Middle frontal gyrus (tissue), 1 donor: ENCODE data around the gene COX10.
"Not testable (repeated sequence)": the region's sequence is repeated elsewhere in the genome, so short reads cannot be mapped to it uniquely, and the experiment has no call there.

Experiments
- DNase-seq: peaks from one replicate; pipeline ENCODE4 v3.0.0-alpha.2; 2015; ENCODE audit warnings: low spot score; ENCODE audit errors: extremely low spot score

COX10 gene

DNA sequence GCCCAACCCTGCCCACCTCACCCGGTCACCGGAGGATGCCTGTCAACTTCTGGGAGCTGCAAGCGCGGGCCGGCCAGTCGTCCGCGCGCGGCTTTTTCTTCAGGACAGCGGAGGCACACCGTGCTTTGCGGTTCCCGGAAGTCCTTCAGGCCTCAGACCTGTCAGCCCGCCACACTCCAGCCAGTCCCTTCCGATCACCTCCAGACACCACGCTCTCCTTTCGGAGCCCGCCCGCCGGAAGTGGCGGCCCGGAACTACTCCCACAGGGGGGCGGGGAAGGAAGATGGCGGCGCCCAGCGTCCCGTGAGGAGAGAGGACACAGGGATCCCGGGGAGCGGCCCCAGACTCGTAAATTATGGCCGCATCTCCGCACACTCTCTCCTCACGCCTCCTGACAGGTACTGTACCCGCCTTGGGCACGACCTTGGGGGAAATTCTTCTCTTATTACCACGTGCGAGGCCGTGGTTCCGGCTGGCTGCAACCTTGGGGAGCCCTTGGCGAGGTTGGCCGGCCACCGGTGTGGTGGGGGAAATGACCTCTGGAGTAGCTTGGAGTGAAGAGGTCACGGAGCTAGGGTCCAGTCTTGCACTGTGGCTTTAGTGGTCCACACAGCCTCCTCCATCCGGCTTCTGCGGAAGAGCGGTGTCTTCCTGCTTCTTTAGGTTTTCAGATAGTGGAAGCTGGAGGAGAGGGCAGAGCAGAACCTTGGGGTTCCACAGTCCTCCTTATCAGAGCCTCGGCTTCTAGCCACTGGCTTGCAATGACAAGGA lies at the start of gene COX10:
Gene COX10, plus strand, starts transcription at position 254 of the 771 bp plus-strand sequence. Its CDS starts 102 bp downstream, at position 356.
- peak; percentile 80 for DNase-seq

GRCh38 chr17:14021651-14022294 lies 47.5 kb upstream of the COX10 start:
- not testable (repeated sequence) for DNase-seq

DNA sequence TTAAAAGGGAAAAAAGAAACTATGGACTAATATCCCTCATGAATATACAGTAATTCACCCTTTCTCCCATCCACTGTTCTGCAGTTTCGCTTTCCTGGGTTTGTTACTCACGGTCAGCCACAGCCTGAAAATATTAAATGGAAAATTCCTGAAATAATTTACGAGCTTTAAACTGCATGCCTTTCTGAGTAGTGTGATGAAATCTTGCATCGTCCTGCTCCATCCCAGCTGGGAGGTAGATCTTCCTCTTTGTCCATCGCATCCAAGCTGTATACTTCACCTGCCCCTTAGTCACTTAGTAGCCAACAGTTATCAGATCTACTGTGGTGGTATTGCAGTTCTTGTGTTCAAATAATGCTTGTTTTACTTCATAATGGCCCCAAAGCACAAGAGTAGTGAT lies 39.5 kb upstream of the COX10 start:
- not testable (repeated sequence) for DNase-seq

- DNase-seq, result no peak
Measured at GRCh38 chr17:14032234-14032633, 37.1 kb upstream of the COX10 start.

DNA sequence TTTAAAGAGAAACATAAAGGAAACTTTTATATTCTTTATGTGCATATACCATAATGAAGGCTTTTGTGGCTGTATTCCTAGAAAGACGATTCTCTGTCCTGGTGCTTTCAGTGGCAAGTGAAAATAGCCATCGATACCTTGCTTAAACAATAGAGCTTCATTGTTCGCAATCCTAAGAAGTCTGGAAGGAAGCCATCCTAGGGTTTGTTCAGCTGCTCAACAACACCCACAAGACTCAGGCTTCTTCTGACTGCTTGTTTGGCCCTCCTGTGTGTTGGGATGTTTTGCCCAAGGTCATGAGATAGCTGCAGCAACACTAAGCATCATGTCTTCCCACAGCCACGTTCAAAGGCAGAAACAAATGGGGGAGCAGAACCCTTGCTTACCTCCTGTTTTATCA lies 36.1 kb upstream of the COX10 start:
- no peak for DNase-seq

- DNase-seq, result no peak
Measured at GRCh38 chr17:14037453-14037852, 31.9 kb upstream of the COX10 start.

DNA sequence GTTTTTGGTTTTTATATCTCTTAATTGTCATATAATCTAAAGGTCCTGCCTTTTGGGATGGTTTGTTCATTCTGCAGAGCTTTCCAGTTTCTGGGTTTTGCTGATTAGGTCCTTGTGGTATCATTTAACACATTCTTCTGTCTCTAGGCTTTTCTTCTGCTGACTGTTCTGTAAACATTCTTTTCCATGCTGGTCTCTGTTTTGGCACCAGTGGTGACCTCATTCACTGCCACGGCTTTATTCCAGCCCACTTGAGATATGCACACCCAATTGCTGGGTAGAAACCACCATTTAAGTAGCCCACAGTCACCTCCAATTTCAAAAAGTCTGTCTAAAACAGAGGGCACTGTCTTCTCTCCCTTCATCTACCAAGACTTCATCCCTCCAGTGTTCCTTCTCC lies 31.1 kb upstream of the COX10 start:
- DNase-seq, result no peak

DNA sequence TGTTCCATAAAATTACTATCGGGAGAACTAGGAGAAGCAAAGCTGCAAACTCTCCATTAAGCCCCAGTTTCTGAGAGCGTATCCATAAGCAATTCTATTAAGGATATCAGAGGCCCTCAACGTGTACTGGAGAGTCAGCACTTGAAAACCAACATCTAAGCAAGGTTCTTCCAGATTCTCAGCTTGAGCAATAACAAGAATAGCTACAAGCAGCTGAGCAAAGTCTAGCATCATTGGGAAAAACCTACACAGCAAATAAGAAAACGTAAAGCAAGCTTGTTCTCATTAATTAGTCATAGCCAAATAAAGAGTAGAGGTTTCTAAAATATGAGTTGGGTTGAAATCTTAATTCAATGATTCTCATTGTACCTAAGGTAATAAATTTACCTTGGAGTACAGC lies 26.9 kb upstream of the COX10 start:
- no peak for DNase-seq

DNA sequence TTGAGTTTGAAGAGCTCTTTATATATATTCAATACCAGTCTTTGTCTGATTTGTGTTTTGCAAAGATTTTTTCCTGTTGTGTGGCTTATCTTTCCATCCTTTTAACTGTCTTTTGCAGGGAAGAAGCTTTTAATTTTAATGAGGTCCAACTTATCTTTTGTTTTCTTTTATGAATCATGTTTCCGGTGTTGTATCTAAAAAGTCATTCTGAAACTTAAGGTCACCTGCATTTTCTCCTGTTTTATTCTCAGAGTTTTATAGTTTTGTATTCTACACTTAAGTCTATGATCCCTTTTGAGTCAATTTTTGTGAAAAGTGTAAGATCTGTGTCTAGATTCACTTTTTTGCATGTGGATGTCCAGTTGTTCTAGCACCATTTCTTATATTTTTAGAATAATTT lies 24.6 kb upstream of the COX10 start:
- DNase-seq, result no peak

DNA sequence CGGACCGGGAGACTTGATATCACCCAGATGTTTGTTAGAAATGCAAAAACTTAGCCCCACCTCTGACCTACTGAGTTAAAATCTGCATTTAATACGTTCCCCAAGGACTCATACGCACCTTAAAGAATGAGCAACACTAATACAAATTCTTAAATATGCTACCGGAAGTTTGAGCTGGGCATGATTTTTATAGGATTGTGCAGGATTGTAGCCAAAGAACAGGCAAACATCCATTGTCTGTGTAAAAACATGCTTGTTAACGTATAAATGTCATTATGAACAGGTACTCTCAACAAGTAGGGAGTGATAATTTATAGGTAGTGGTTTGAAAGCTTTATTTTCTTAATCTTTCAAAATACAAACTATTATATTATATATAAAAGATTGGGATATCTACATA lies 22.3 kb upstream of the COX10 start:
- no peak for DNase-seq

GRCh38 chr17:14047591-14047990 lies 21.7 kb upstream of the COX10 start:
- no peak for DNase-seq

DNA sequence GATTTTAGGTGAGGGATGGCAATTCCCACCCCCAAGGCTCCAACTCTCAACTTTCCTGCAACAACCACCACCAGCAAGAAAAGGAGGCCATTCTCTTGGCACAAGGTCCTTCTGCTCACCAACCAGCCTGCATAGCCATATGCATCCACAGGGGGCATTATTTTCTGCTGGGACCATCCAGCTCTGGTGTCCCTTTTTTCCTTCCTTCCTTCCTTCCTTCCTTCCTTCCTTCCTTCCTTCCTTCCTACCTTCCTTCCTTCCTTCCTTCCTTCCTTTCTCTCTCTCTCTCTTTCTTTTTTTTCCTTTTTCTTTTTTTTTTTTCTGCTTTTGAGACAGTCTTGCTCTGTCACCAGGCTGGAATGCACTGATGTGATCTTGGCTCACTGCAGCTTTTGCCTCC lies 21.1 kb upstream of the COX10 start:
- no peak for DNase-seq

DNA sequence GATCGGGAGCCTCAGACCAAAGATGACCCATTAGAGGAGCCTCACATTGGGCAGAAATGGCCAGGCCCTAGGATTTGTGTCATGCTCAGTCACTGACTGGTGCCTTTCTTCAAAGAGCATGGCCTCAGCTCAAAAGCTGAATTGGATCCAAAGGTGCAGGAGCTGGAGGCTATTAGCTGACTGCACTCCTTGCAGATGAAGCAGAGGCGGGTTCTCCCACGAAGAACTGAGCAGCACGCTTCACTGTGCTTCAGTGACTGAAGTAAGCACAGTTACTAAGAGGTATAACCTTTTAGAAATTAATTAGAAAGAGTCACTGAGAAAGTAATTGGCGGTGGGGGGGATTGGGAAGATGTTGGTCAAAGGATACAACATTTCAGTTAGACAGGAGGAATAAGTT lies 18.7 kb upstream of the COX10 start:
- DNase-seq, result no peak

GRCh38 chr17:14051692-14052091 lies 17.6 kb upstream of the COX10 start:
- no peak for DNase-seq

- DNase-seq, result no peak
Measured at GRCh38 chr17:14052886-14053615, 16.3 kb upstream of the COX10 start.

DNA sequence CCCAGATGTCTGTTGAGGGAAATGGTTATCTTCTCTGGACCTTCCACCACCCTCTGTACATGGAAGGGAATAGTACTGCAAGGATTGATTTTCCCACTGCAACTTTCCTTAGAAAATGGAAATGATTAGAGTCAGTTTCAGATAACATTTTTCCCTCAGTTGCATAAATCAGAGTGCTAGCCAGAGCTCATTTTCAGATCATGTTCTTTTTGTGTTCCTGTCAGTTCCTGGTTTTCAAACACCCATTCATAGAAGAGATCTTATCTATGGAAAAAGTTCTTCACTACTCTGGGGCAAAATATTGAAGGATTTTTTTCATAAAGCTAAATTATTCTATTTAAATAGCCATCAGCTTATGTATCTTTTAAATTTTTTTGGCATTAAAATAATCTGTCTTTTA lies 11.7 kb upstream of the COX10 start:
- DNase-seq, result no peak

DNA sequence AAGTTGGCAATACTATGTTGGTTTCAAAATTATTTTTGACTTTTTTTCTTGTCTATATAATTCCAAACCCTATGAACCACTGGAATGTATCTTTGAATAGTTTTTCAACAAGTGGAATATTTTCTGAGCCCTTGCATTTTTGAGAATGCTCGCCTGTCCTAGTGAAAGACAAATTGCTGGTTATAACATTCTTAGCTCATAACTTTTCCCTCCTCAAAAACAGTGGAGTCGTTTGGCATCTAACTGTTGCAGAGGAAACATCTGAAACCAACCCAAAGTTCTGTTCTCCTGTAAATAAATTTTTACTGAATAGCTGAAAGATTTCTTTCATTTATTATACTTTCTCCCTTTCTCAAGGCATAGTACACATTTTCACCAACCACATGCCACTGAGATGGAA lies 11.3 kb upstream of the COX10 start:
- DNase-seq, result no peak

- no peak for DNase-seq
Measured at GRCh38 chr17:14060706-14061105, 8.6 kb upstream of the COX10 start.

GRCh38 chr17:14061666-14062560 lies 7.4 kb upstream of the COX10 start:
- no peak for DNase-seq

- no peak for DNase-seq
Measured at GRCh38 chr17:14067347-14067746, 2.0 kb upstream of the COX10 start.

GRCh38 chr17:14068542-14069250 lies 608 bp upstream of the COX10 start:
- DNase-seq, result no peak
